Endothelial cell of umbilical vein (primary cell): ENCODE measurements around the gene OR8G1.

Experiments used
- EZH2 ChIP-seq: IDR thresholded peaks from 2 replicates; pipeline ENCODE4 v1.6.1; 2012; ENCODE audit warnings: borderline replicate concordance, low read depth, mild to moderate bottlenecking, moderate library complexity, low read length, inconsistent platforms; ENCODE audit not compliant: severe bottlenecking
- MYC ChIP-seq: IDR thresholded peaks from one replicate; pipeline ENCODE4 v1.6.1; 2011; ENCODE audit warnings: mild to moderate bottlenecking, low read depth, low read length
- TF ChIP-seq, protein P1 (sequence below), 2 donors: IDR thresholded peaks; 1 replicate in 1 of 2; 2 replicates in 1 of 2; pipeline ENCODE4 v1.5.1; 2011; ENCODE audit warnings: low read length in 2 of 2, mild to moderate bottlenecking in 2 of 2, moderate library complexity in 2 of 2, control low read depth in 1 of 2, inconsistent platforms in 1 of 2, low read depth in 1 of 2; ENCODE audit not compliant: insufficient read depth in 1 of 2; ENCODE audit errors: extremely low read depth in 1 of 2

DNA sequence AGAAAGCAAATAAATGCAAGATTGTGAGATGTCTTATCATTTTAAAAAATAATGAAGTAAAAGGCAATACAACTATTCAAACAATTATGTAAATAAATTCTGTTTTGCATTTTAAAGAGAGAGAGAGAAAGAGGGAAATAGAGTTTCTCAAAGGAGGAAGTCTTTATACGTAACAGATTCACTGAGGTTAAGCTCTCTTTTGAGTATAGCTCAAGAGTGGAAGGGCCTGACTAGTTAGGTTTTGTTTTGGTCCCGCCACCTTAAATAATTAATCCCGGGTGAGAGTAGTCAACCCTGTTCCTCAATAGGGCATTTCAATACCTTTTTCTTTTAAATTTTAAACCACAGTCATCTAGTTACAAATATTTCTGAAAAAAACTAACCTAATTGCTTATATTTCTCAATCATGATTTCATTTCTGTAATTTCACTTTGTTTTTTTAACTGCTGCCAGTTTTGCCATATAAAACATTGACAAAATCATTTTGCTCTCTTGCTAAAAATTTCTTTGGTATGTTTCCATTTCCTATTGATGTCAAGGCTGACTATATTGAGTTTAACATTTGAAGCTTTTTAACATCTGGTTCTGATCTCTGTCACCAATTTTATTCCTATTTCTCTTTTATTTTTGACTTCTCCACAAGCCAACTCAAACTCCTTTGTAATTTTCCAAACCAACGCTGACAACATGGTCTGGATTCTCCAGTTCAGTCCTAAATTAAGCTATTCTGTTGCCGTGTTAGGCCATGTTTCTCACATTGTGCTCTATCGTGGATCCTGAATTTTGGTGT lies 47.5 kb upstream of the OR8G1 start:
- TF ChIP-seq MYC: no peak
- TF ChIP-seq, protein P1, sequence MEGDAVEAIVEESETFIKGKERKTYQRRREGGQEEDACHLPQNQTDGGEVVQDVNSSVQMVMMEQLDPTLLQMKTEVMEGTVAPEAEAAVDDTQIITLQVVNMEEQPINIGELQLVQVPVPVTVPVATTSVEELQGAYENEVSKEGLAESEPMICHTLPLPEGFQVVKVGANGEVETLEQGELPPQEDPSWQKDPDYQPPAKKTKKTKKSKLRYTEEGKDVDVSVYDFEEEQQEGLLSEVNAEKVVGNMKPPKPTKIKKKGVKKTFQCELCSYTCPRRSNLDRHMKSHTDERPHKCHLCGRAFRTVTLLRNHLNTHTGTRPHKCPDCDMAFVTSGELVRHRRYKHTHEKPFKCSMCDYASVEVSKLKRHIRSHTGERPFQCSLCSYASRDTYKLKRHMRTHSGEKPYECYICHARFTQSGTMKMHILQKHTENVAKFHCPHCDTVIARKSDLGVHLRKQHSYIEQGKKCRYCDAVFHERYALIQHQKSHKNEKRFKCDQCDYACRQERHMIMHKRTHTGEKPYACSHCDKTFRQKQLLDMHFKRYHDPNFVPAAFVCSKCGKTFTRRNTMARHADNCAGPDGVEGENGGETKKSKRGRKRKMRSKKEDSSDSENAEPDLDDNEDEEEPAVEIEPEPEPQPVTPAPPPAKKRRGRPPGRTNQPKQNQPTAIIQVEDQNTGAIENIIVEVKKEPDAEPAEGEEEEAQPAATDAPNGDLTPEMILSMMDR (IDR thresholded peaks at IDR 0.05; ENCODE audit: extremely low read depth in 1 of 2, insufficient read depth in 1 of 2, low read depth in 1 of 2, low read length in 2 of 2): no peak
- no peak for TF ChIP-seq EZH2
